MCF 10A (cell line): ENCODE data around the gene ACADVL. TPM values are rescaled to one million over a fixed set of nuclear protein-coding genes. Genes with fewer than 3 reads are reported as not detected.

Experiments
- BruUV-seq: library from RNA; stranded (reverse); fragments of 400-500 nt; replicated peaks from 2 replicates; lab custom pipeline; 2021; lab: Mats Ljungman, UMichigan
- CTCF ChIA-PET: fragments of 300-600 bp; sonication (Branson Sonifier 250); formaldehyde crosslinking; extraction: SDS; loops from one replicate; lab custom pipeline; 2021; ENCODE audit warnings: antibody characterized with exemption, inconsistent platforms; lab: Yijun Ruan, JAX
- POLR2A ChIA-PET: fragments of 300-600, 350-650 bp; sonication (Branson Sonifier 250); formaldehyde crosslinking; extraction: SDS; loops from one replicate; lab custom pipeline; 2020; ENCODE audit warnings: antibody characterized with exemption, inconsistent platforms; lab: Yijun Ruan, JAX
- DNase-seq: peaks from one replicate; pipeline ENCODE4 v3.0.0-alpha.2; 2018; ENCODE audit not compliant: unreplicated experiment
- H3K27ac Mint-ChIP-seq: one replicate; pipeline ENCODE4 v1.8.0; 2022; ENCODE audit warnings: mild to moderate bottlenecking, low read depth, mixed read lengths; ENCODE audit not compliant: unreplicated experiment
- H3K27me3 Mint-ChIP-seq: one replicate; pipeline ENCODE4 v1.8.0; 2022; ENCODE audit warnings: mixed read lengths; ENCODE audit not compliant: insufficient read depth, unreplicated experiment
- H3K36me3 Mint-ChIP-seq: one replicate; pipeline ENCODE4 v1.8.0; 2022; ENCODE audit warnings: mild to moderate bottlenecking, moderate library complexity, mixed read lengths; ENCODE audit not compliant: insufficient read depth, unreplicated experiment
- H3K4me1 Mint-ChIP-seq: one replicate; pipeline ENCODE4 v1.8.0; 2022; ENCODE audit warnings: mixed read lengths; ENCODE audit not compliant: insufficient read depth, unreplicated experiment
- H3K4me3 Mint-ChIP-seq: one replicate; pipeline ENCODE4 v1.8.0; 2022; ENCODE audit warnings: mild to moderate bottlenecking, moderate library complexity, mixed read lengths; ENCODE audit not compliant: unreplicated experiment
- H3K9me3 Mint-ChIP-seq: one replicate; pipeline ENCODE4 v1.8.0; 2022; ENCODE audit warnings: mixed read lengths; ENCODE audit not compliant: unreplicated experiment
- intact Hi-C: fragments of 100-400 bp; cut with micrococcal nuclease; formaldehyde crosslinking; loops from 2 replicates; pipeline ENCODE4 v1.14.1; 2022
- total RNA-seq: library from RNA; stranded (reverse); gene quantifications from 2 replicates; pipeline ENCODE4 v1.2.3, GENCODE V29; 2022
- TF ChIP-seq, protein P1 (sequence below): fragments of 200-600 bp; IDR thresholded peaks from one replicate; pipeline ENCODE4 v1.8.0; 2022; ENCODE audit warnings: antibody characterized with exemption, mild to moderate bottlenecking; ENCODE audit not compliant: unreplicated experiment

ACADVL gene
- total RNA-seq, 1 experiment from 2014 or later: 413 TPM

DNA sequence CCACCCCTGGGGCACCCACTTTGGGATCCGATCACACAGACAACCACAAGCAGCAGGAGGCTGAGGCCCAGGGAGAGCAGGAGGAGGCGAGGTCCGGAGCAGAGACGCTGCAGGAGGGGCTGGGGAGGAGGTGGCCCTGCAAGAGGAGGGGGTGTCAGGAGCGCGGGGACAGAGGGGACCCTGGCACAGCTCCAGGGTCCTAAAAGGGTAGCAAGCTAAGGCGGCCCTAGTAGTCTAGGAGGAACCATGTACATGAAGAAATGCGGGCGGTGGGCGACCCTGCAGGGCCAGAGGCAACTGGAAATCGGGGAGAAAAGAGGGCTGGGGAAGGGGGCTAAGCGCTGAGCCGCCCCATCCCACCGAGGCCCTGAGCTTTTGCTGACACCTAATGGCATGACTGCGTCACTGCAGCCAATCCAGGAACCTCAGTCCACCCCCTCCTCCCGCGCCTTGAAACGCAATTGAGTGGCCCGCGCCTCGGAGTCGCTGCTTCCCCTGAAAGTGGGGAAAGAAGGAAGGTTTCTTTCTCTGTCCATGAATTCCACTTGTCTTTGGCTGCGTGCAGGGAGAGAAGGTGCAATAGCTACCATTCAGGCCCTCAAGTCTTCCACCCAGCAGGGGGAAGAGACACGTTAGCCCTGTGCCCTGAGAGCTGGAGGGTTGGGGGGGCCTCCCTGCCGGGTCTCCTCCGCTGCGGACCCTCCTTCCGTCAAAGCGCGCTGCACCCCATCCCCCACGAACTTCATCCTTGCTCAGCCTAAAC lies 42.4 kb upstream of the ACADVL start:
- no peaks in the 10 kb centered on the region for H3K4me1 Mint-ChIP-seq
- H3K4me3 Mint-ChIP-seq: peak overlapping the region; percentile 61
- H3K27ac Mint-ChIP-seq: no peak overlapping the region
- H3K9me3 Mint-ChIP-seq: no peaks in the 10 kb centered on the region
- TF ChIP-seq, protein P1, sequence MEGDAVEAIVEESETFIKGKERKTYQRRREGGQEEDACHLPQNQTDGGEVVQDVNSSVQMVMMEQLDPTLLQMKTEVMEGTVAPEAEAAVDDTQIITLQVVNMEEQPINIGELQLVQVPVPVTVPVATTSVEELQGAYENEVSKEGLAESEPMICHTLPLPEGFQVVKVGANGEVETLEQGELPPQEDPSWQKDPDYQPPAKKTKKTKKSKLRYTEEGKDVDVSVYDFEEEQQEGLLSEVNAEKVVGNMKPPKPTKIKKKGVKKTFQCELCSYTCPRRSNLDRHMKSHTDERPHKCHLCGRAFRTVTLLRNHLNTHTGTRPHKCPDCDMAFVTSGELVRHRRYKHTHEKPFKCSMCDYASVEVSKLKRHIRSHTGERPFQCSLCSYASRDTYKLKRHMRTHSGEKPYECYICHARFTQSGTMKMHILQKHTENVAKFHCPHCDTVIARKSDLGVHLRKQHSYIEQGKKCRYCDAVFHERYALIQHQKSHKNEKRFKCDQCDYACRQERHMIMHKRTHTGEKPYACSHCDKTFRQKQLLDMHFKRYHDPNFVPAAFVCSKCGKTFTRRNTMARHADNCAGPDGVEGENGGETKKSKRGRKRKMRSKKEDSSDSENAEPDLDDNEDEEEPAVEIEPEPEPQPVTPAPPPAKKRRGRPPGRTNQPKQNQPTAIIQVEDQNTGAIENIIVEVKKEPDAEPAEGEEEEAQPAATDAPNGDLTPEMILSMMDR: peak; percentile 88
- ChIA-PET CTCF (interaction anchor here (0.6 to 3.2 kb wide), 28 partner anchors 8 to 758 kb away, joined by 3 to 33 read pairs (median 4); no protein-coding TSS in a partner anchor), POLR2A (interaction anchor here (0.6 to 1.4 kb wide), 5 partner anchors 9 to 307 kb away, joined by 3 to 4 read pairs (median 4); partner anchors contain the start of genes DLG4 and POLR2A)
- H3K27me3 Mint-ChIP-seq: no peaks in the 10 kb centered on the region
- no TSS peak for BruUV-seq
- DNase-seq: peak; percentile 66
- no peaks in the 10 kb centered on the region for H3K36me3 Mint-ChIP-seq
- intact Hi-C loops: loop anchor here (2.0 kb wide), 2 partner anchors 41 to 125 kb away; no protein-coding TSS in a partner anchor

DNA sequence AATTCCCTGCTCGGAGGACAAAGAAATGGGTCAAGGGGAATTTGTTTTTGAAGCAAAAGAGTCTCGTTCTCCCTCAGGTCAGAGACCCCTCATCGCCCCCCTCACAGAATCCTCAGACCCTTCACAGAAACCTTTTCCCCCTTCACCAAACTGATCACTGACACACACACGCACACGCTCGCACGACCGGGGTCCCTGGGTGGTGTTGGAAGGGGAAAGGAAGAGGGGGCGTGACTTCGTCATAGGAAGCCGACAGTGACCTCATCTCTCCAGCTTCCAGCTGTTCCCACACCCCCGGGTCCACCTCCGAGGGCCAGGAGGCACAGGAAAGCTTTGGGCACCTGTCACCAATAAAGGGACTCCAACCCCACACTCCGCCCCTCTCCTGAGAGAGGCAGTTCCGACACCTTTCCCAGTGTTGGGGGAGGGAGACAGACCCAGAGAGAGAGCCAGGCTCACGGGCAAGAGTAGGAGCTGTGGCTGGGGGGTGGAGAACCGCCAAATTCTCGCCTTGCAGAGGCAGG lies 41.7 kb upstream of the ACADVL start:
- DNase-seq: no peak
- ChIA-PET POLR2A (interaction anchor here (0.6 to 1.4 kb wide), 4 partner anchors 10 to 306 kb away, joined by 3 to 4 read pairs (median 4); partner anchors contain the start of gene POLR2A), CTCF (interaction anchor here (0.6 to 3.2 kb wide), 22 partner anchors 8 to 132 kb away, joined by 3 to 33 read pairs (median 6); no protein-coding TSS in a partner anchor)
- BruUV-seq: no TSS peak
- intact Hi-C loops: loop anchor here (2.0 kb wide), 2 partner anchors 41 to 125 kb away; no protein-coding TSS in a partner anchor
- Mint-ChIP-seq H3K4me3 (peak overlapping the region; percentile 61), H3K4me1 (no peaks in the 10 kb centered on the region), H3K27ac (no peak overlapping the region), H3K9me3 (no peaks in the 10 kb centered on the region), H3K36me3 (no peaks in the 10 kb centered on the region), H3K27me3 (no peaks in the 10 kb centered on the region)
- TF ChIP-seq, protein P1: no peak

DNA sequence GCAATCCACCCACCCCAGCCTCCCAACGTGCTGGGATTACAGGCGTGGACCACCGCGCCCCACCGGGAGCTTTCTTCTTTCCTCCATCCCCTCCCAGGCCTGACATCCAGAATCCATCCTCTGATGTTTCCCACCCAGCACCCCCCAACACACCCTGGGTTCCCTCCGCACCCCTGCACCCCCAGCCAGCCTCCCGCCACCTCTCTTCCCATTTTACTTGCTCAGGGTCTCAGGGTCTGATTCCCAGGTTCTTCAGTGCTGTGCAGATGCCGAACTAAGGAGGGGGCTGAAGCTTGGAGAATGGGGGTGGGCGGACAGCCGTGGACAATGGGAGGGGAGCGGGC lies 40.8 kb upstream of the ACADVL start:
- ChIA-PET CTCF (interaction anchor here (0.6 to 3.2 kb wide), 6 partner anchors 14 to 133 kb away, joined by 3 to 33 read pairs (median 14); partner anchors contain the start of gene DVL2), POLR2A (no interaction called here)
- Mint-ChIP-seq H3K27ac (no peak overlapping the region), H3K27me3 (no peaks in the 10 kb centered on the region), H3K9me3 (no peaks in the 10 kb centered on the region), H3K4me1 (no peaks in the 10 kb centered on the region), H3K4me3 (no peak overlapping the region), H3K36me3 (no peaks in the 10 kb centered on the region)
- no peak for DNase-seq
- TF ChIP-seq, protein P1: no peak
- no TSS peak for BruUV-seq
- intact Hi-C loops: no loop called here
